Epithelial cell of prostate (primary cell): ENCODE measurements around the gene MYADM.
"Not testable (repeated sequence)": the region's sequence is repeated elsewhere in the genome, so short reads cannot be mapped to it uniquely, and the experiment has no call there.

Experiments
- DNase-seq: peaks from one replicate; pipeline ENCODE4 v3.0.0-alpha.2; 2011; ENCODE audit warnings: low read depth, low spot score
- H3K27ac ChIP-seq: fragments of 450-650 bp; 2 replicates; pipeline ENCODE4 v1.5.1; 2017; ENCODE audit warnings: mild to moderate bottlenecking

MYADM gene

GRCh38 chr19:53868091-53868891 is 608 bp downstream of the MYADM start:
- peak overlapping the region; percentile 63 for H3K27ac ChIP-seq
- DNase-seq = no peak

- H3K27ac ChIP-seq = peak overlapping the region; percentile 63
- no peak for DNase-seq
Measured at GRCh38 chr19:53868892-53869804, 1.5 kb downstream of the MYADM start.

GRCh38 chr19:53869805-53870484 is 2.3 kb downstream of the MYADM start:
- peak overlapping the region; percentile 63 for H3K27ac ChIP-seq
- DNase-seq = not testable (repeated sequence)

GRCh38 chr19:53870485-53870844 is 2.8 kb downstream of the MYADM start:
- no peak overlapping the region for H3K27ac ChIP-seq
- DNase-seq = no peak

GRCh38 chr19:53871454-53871853 is 3.8 kb downstream of the MYADM start:
- DNase-seq = no peak
- H3K27ac ChIP-seq = no peak overlapping the region

GRCh38 chr19:53872762-53873161 is 5.1 kb downstream of the MYADM start:
- DNase-seq = no peak
- H3K27ac ChIP-seq = no peak overlapping the region

- H3K27ac ChIP-seq = no peak overlapping the region
- no peak for DNase-seq
Measured at GRCh38 chr19:53873773-53874605, 6.3 kb downstream of the MYADM start.

GRCh38 chr19:53874606-53874990 is 6.9 kb downstream of the MYADM start:
- no peak overlapping the region for H3K27ac ChIP-seq
- no peak for DNase-seq

GRCh38 chr19:53875602-53876325 is 8.1 kb downstream of the MYADM start:
- no peak overlapping the region for H3K27ac ChIP-seq
- DNase-seq = no peak

GRCh38 chr19:53876651-53877224 is 9.1 kb downstream of the MYADM start:
- H3K27ac ChIP-seq = no peak overlapping the region
- no peak for DNase-seq

GRCh38 chr19:53877361-53877766 is 9.7 kb downstream of the MYADM start:
- no peak overlapping the region for H3K27ac ChIP-seq
- DNase-seq = no peak

- DNase-seq = no peak
- no peak overlapping the region for H3K27ac ChIP-seq
Measured at GRCh38 chr19:53878776-53879139, 11.1 kb downstream of the MYADM start.

- DNase-seq = no peak
- H3K27ac ChIP-seq = no peak overlapping the region
Measured at GRCh38 chr19:53879140-53880081, 11.7 kb downstream of the MYADM start.

- no peak for DNase-seq
- H3K27ac ChIP-seq = no peak overlapping the region
Measured at GRCh38 chr19:53880711-53881481, 13.2 kb downstream of the MYADM start.

GRCh38 chr19:53881482-53882390 is 14.1 kb downstream of the MYADM start, which contains the start of gene PRKCG:
Gene PRKCG, plus strand, starts transcription at chr19:53882197. Its CDS starts 298 bp downstream, at chr19:53882495.
- H3K27ac ChIP-seq = no peak within 1 kb of the TSS
- no peak for DNase-seq

GRCh38 chr19:53882391-53883050 is 14.8 kb downstream of the MYADM start:
- H3K27ac ChIP-seq = no peak overlapping the region
- DNase-seq = no peak
